GM23248 (cell line): ENCODE data around the gene SH2D1B.

Source experiments
- EZH2 ChIP-seq: fragments of 200-600 bp; sonication (generic); IDR thresholded peaks from 2 replicates; pipeline ENCODE4 v1.6.1; 2018; ENCODE audit warnings: antibody characterized with exemption, mild to moderate bottlenecking; ENCODE audit not compliant: insufficient read depth, poor library complexity, severe bottlenecking
- EZH2phosphoT487 ChIP-seq: fragments of 200-600 bp; sonication (generic); IDR thresholded peaks from 2 replicates; pipeline ENCODE4 v1.6.1; 2018; ENCODE audit warnings: antibody characterized with exemption, moderate library complexity, mild to moderate bottlenecking, low read depth; ENCODE audit not compliant: insufficient read depth

GRCh38 chr1:162370721-162371120 is 41.2 kb downstream of the SH2D1B start:
- TF ChIP-seq EZH2 (no peak), EZH2phosphoT487 (no peak)
